Endodermal cell (in vitro differentiated cells): ENCODE results near the gene TGFBR3. TPM values are rescaled to one million over a fixed set of nuclear protein-coding genes. Genes with fewer than 3 reads are reported as not detected.

Experiments
- DNase-seq: peaks from one replicate; pipeline ENCODE4 v3.0.0-alpha.2; 2017
- H3K27ac ChIP-seq: 2 replicates; pipeline ENCODE4 v1.5.1; 2013; ENCODE audit warnings: mild to moderate bottlenecking, low read depth, low read length, moderate library complexity
- H3K27me3 ChIP-seq: 2 replicates; pipeline ENCODE4 v1.6.1; 2013; ENCODE audit warnings: mild to moderate bottlenecking, low read length, moderate library complexity; ENCODE audit not compliant: insufficient read depth, control insufficient read depth, poor library complexity, severe bottlenecking
- H3K36me3 ChIP-seq: 2 replicates; pipeline ENCODE4 v1.7.0; 2013; ENCODE audit warnings: mild to moderate bottlenecking, low read length, moderate library complexity; ENCODE audit not compliant: control insufficient read depth, insufficient read depth
- H3K4me1 ChIP-seq: one replicate; pipeline ENCODE4 v1.7.0; 2013; ENCODE audit warnings: low read length; ENCODE audit not compliant: control insufficient read depth, insufficient read depth
- H3K4me3 ChIP-seq: 2 replicates; pipeline ENCODE4 v1.5.1; 2013; ENCODE audit warnings: mild to moderate bottlenecking, low read length, moderate library complexity
- H3K9ac ChIP-seq: 2 replicates; pipeline ENCODE4 v1.6.1; 2013; ENCODE audit warnings: mild to moderate bottlenecking, low read length, moderate library complexity; ENCODE audit not compliant: poor library complexity, severe bottlenecking; ENCODE audit errors: extremely low read depth
- H3K9me3 ChIP-seq: 2 replicates; pipeline ENCODE4 v1.6.1; 2013; ENCODE audit warnings: mild to moderate bottlenecking, low read length, moderate library complexity; ENCODE audit not compliant: control insufficient read depth
- H3K27ac Mint-ChIP-seq: 2 replicates; pipeline ENCODE4 v1.8.0; 2020; ENCODE audit warnings: mixed read lengths
- H3K27me3 Mint-ChIP-seq: 2 replicates; pipeline ENCODE4 v1.8.0; 2021; ENCODE audit warnings: mild to moderate bottlenecking, mixed read lengths; ENCODE audit not compliant: insufficient read depth
- H3K36me3 Mint-ChIP-seq: 2 replicates; pipeline ENCODE4 v1.8.0; 2020; ENCODE audit warnings: low read depth, mixed read lengths
- H3K4me1 Mint-ChIP-seq: 2 replicates; pipeline ENCODE4 v1.8.0; 2020; ENCODE audit warnings: mixed read lengths
- H3K4me3 Mint-ChIP-seq: 2 replicates; pipeline ENCODE4 v1.8.0; 2020; ENCODE audit warnings: mild to moderate bottlenecking, moderate library complexity, mixed read lengths
- H3K9me3 Mint-ChIP-seq: 2 replicates; pipeline ENCODE4 v1.8.0; 2020; ENCODE audit warnings: mild to moderate bottlenecking, mixed read lengths
- WGBS, 2 experiments: methylation state at CpG; one replicate each; pipeline versions ENCODE4 v1.1.5 to v1.1.7; 2013; ENCODE audit warnings: missing lambda C conversion rate in 2 of 2, mixed read lengths in 1 of 2; ENCODE audit not compliant: insufficient coverage in 1 of 2, insufficient read length in 1 of 2; 5-methylcytosine and 5-hydroxymethylcytosine counted together
- total RNA-seq, 2 donors: library from RNA; stranded (reverse); fragmentation: NEBNext Ultra II Directional in 1 of 2; extraction: Animal tissue kit (Norgen Biotek cat#: 25700) in 1 of 2; gene quantifications; 2 replicates in 1 of 2; 3 replicates in 1 of 2; pipeline ENCODE4 v1.2.1, GENCODE V29; 2021
- TF ChIP-seq, protein P1 (sequence below): fragments of 200-600 bp; sonication (generic); conservative IDR thresholded peaks from 2 replicates; pipeline ENCODE4 v1.5.0; 2021; ENCODE audit warnings: antibody characterized with exemption, mild to moderate bottlenecking

TGFBR3 gene
- total RNA-seq, 2 donors from 2014 or later: 8.1 to 8.5 TPM

GRCh38 chr1:91679446-91679845 is 206.5 kb downstream of the TGFBR3 start:
- Histone ChIP-seq H3K4me1 (peaks cover 4% of the 10 kb centered on the region), H3K9me3 (no peaks in the 10 kb centered on the region), H3K36me3 (no peaks in the 10 kb centered on the region), H3K9ac (no peak overlapping the region), H3K27ac (no peak overlapping the region), H3K27me3 (no peaks in the 10 kb centered on the region), H3K4me3 (no peak overlapping the region)
- Mint-ChIP-seq H3K27me3 (no peaks in the 10 kb centered on the region), H3K9me3 (no peaks in the 10 kb centered on the region), H3K27ac (no peak overlapping the region), H3K36me3 (no peaks in the 10 kb centered on the region), H3K4me1 (peaks cover 9% of the 10 kb centered on the region), H3K4me3 (no peak overlapping the region)
- TF ChIP-seq, protein P1, sequence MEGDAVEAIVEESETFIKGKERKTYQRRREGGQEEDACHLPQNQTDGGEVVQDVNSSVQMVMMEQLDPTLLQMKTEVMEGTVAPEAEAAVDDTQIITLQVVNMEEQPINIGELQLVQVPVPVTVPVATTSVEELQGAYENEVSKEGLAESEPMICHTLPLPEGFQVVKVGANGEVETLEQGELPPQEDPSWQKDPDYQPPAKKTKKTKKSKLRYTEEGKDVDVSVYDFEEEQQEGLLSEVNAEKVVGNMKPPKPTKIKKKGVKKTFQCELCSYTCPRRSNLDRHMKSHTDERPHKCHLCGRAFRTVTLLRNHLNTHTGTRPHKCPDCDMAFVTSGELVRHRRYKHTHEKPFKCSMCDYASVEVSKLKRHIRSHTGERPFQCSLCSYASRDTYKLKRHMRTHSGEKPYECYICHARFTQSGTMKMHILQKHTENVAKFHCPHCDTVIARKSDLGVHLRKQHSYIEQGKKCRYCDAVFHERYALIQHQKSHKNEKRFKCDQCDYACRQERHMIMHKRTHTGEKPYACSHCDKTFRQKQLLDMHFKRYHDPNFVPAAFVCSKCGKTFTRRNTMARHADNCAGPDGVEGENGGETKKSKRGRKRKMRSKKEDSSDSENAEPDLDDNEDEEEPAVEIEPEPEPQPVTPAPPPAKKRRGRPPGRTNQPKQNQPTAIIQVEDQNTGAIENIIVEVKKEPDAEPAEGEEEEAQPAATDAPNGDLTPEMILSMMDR: no peak
- 96% methylated on average over 4 of the region's 4 CpGs for WGBS, 2 experiments
- no peak for DNase-seq

DNA sequence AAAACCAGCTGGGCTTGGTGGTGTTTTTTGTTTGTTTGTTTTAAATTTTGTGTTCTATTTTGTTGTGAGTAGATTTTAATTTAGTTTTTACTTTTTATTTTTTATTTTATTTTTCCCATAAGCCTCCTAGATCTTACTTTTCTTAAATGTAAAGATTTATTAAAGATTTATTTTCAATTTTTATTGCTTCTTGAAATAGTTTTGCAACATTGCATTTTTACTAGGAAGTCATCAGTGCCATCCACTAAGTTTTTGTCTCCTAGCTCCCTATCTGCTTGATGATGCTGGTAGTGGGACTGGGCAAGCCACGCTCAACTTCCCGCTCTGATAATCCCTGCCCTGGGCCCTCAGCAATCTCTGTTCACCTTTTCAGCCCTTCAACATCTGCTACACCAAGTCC is 209.9 kb downstream of the TGFBR3 start:
- Mint-ChIP-seq H3K27me3 (no peaks in the 10 kb centered on the region), H3K27ac (no peak overlapping the region), H3K4me3 (no peak overlapping the region), H3K4me1 (no peaks in the 10 kb centered on the region), H3K9me3 (no peaks in the 10 kb centered on the region), H3K36me3 (no peaks in the 10 kb centered on the region)
- no peak overlapping the region for H3K27ac ChIP-seq
- no peaks in the 10 kb centered on the region for H3K9me3 ChIP-seq
- no peaks in the 10 kb centered on the region for H3K36me3 ChIP-seq
- TF ChIP-seq, protein P1: no peak
- H3K27me3 ChIP-seq: no peaks in the 10 kb centered on the region
- WGBS, 2 experiments: 94% methylated on average over 2 of the region's 2 CpGs; no CpG with 5 or more reads in 1 of the 2 experiments
- H3K4me1 ChIP-seq: no peaks in the 10 kb centered on the region
- no peak for DNase-seq
- no peak overlapping the region for H3K9ac ChIP-seq
- H3K4me3 ChIP-seq: no peak overlapping the region

- Mint-ChIP-seq H3K4me3 (no peak overlapping the region), H3K36me3 (no peaks in the 10 kb centered on the region), H3K9me3 (no peaks in the 10 kb centered on the region), H3K27me3 (no peaks in the 10 kb centered on the region), H3K4me1 (peaks cover 3% of the 10 kb centered on the region), H3K27ac (no peak overlapping the region)
- TF ChIP-seq, protein P1: no peak
- no peaks in the 10 kb centered on the region for H3K4me1 ChIP-seq
- 90 to 94% methylated on average over 2 of the region's 2 CpGs for WGBS, 2 experiments
- H3K9me3 ChIP-seq: no peaks in the 10 kb centered on the region
- H3K27me3 ChIP-seq: no peaks in the 10 kb centered on the region
- DNase-seq: no peak
- no peaks in the 10 kb centered on the region for H3K36me3 ChIP-seq
- no peak overlapping the region for H3K9ac ChIP-seq
- no peak overlapping the region for H3K4me3 ChIP-seq
- H3K27ac ChIP-seq: no peak overlapping the region
These were observed 211.8 kb downstream of the TGFBR3 start for GRCh38 chr1:91674107-91674506.
